Mesenchymal stem cell (in vitro differentiated cells and primary cell): Measurements from ENCODE around the gene TSSC4.

Source experiments
- DNase-seq: peaks from one replicate; pipeline ENCODE4 v3.0.0-alpha.2; 2013
- H2AFZ ChIP-seq: one replicate; pipeline ENCODE4 v1.6.1; 2013; ENCODE audit warnings: low read depth, mild to moderate bottlenecking, control low read depth, inconsistent platforms, low read length, moderate library complexity
- H2AK5ac ChIP-seq: 2 replicates; pipeline ENCODE4 v1.6.1; 2013; ENCODE audit warnings: low read length, moderate library complexity, mild to moderate bottlenecking, inconsistent platforms; ENCODE audit not compliant: severe bottlenecking
- H2BK120ac ChIP-seq: one replicate; pipeline ENCODE4 v1.6.1; 2013; ENCODE audit warnings: low read depth, mild to moderate bottlenecking, inconsistent platforms, low read length, moderate library complexity
- H2BK12ac ChIP-seq, 2 experiments: one replicate each; pipeline ENCODE4 v1.6.1; 2013; ENCODE audit warnings: inconsistent platforms in 2 of 2, low read length in 2 of 2, mild to moderate bottlenecking in 2 of 2, moderate library complexity in 2 of 2, control low read depth in 1 of 2
- H2BK15ac ChIP-seq: one replicate; pipeline ENCODE4 v1.6.1; 2013; ENCODE audit warnings: mild to moderate bottlenecking, low read depth, inconsistent platforms; ENCODE audit not compliant: poor library complexity, severe bottlenecking
- H2BK5ac ChIP-seq: 2 replicates; pipeline ENCODE4 v1.6.1; 2013; ENCODE audit warnings: low read depth, mild to moderate bottlenecking, low read length, control low read depth, inconsistent platforms; ENCODE audit not compliant: poor library complexity, severe bottlenecking
- H3K14ac ChIP-seq, 2 experiments: one replicate each; pipeline ENCODE4 v1.6.1; 2013; ENCODE audit warnings: inconsistent platforms in 2 of 2, low read length in 2 of 2, control low read depth in 1 of 2, mild to moderate bottlenecking in 1 of 2, moderate library complexity in 1 of 2
- H3K18ac ChIP-seq, 2 experiments: one replicate each; pipeline ENCODE4 v1.6.1; 2013; ENCODE audit warnings: inconsistent platforms in 2 of 2, low read length in 2 of 2, control low read depth in 1 of 2, low read depth in 1 of 2, mild to moderate bottlenecking in 1 of 2
- H3K23ac ChIP-seq, 2 experiments: one replicate each; pipeline ENCODE4 v1.6.1; 2013; ENCODE audit warnings: inconsistent platforms in 2 of 2, low read length in 2 of 2, mild to moderate bottlenecking in 2 of 2, moderate library complexity in 2 of 2, control low read depth in 1 of 2
- H3K27ac ChIP-seq: 2 replicates; pipeline ENCODE4 v1.5.1; 2013; ENCODE audit warnings: mild to moderate bottlenecking, moderate library complexity, low read length, control low read depth, inconsistent platforms; ENCODE audit not compliant: poor library complexity, severe bottlenecking
- H3K27me3 ChIP-seq, 2 experiments: 2 replicates each; pipeline versions ENCODE4 v1.6.1 to v1.7.0; 2013; ENCODE audit warnings: low read length in 2 of 2, mild to moderate bottlenecking in 2 of 2, moderate library complexity in 2 of 2, control low read depth in 1 of 2, inconsistent platforms in 1 of 2; ENCODE audit not compliant: control insufficient read depth in 1 of 2, insufficient read depth in 1 of 2
- H3K36me3 ChIP-seq, 2 experiments: 2 replicates each; pipeline versions ENCODE4 v1.6.1 to v1.7.0; 2013; ENCODE audit warnings: low read length in 2 of 2, control low read depth in 1 of 2, inconsistent platforms in 1 of 2, low read depth in 1 of 2, mild to moderate bottlenecking in 1 of 2; ENCODE audit not compliant: insufficient read depth in 2 of 2, control insufficient read depth in 1 of 2
- H3K4ac ChIP-seq, 2 experiments: one replicate each; pipeline ENCODE4 v1.6.1; 2013; ENCODE audit warnings: inconsistent platforms in 2 of 2, low read length in 2 of 2, mild to moderate bottlenecking in 2 of 2, moderate library complexity in 2 of 2, control low read depth in 1 of 2, low read depth in 1 of 2
- H3K4me1 ChIP-seq: 2 replicates; pipeline ENCODE4 v1.6.1; 2013; ENCODE audit warnings: low read depth, low read length, control low read depth; ENCODE audit not compliant: control insufficient read depth, insufficient read depth
- H3K4me2 ChIP-seq: 2 replicates; pipeline ENCODE4 v1.6.1; 2013; ENCODE audit warnings: low read length, mild to moderate bottlenecking, inconsistent platforms; ENCODE audit not compliant: poor library complexity, severe bottlenecking
- H3K4me3 ChIP-seq, 2 experiments: 2 replicates each; pipeline versions ENCODE4 v1.5.1 to v1.7.0; 2013; ENCODE audit warnings: low read length in 2 of 2, mild to moderate bottlenecking in 2 of 2, control low read depth in 1 of 2, low read depth in 1 of 2; ENCODE audit not compliant: insufficient read depth in 1 of 2
- H3K79me1 ChIP-seq: replicated peaks from 2 replicates; pipeline ENCODE4 v1.6.1; 2013; ENCODE audit warnings: mild to moderate bottlenecking, control low read depth, low read length, inconsistent platforms; ENCODE audit not compliant: poor library complexity, severe bottlenecking
- H3K9ac ChIP-seq: 2 replicates; pipeline ENCODE4 v1.7.0; 2013; ENCODE audit warnings: mild to moderate bottlenecking, low read length, moderate library complexity
- H3K9me3 ChIP-seq: 2 replicates; pipeline ENCODE4 v1.7.0; 2013; ENCODE audit warnings: mild to moderate bottlenecking, low read length; ENCODE audit not compliant: control insufficient read depth
- H4K8ac ChIP-seq: one replicate; pipeline ENCODE4 v1.6.1; 2013; ENCODE audit warnings: inconsistent platforms, mild to moderate bottlenecking, low read length, moderate library complexity
- H4K91ac ChIP-seq: one replicate; pipeline ENCODE4 v1.6.1; 2013; ENCODE audit warnings: mild to moderate bottlenecking, low read length, inconsistent platforms
- WGBS: methylation state at CpG from one replicate; pipeline ENCODE4 v1.1.7; 2013; ENCODE audit warnings: mixed read lengths; 5-methylcytosine and 5-hydroxymethylcytosine counted together

TSSC4 gene

GRCh38 chr11:2445746-2446551 is 45.4 kb downstream of the TSSC4 start:
- no peak overlapping the region for H2BK120ac ChIP-seq
- H3K4ac ChIP-seq, result no peak overlapping the region
- no peak overlapping the region for H2AFZ ChIP-seq
- no peak overlapping the region for H3K4me2 ChIP-seq
- 61% methylated on average over 23 of the region's 23 CpGs for WGBS
- peaks cover 9% of the 10 kb centered on the region for H3K4me1 ChIP-seq
- no peak overlapping the region for H2AK5ac ChIP-seq
- no peak overlapping the region for H3K14ac ChIP-seq
- no peak overlapping the region for H2BK15ac ChIP-seq
- no peak overlapping the region for H4K8ac ChIP-seq
- no peaks in the 10 kb centered on the region for H3K36me3 ChIP-seq
- H4K91ac ChIP-seq, result no peak overlapping the region
- no peak overlapping the region for H3K23ac ChIP-seq
- no peaks in the 10 kb centered on the region for H3K79me1 ChIP-seq
- no peak overlapping the region for H2BK5ac ChIP-seq
- no peak for DNase-seq
- no peak overlapping the region for H3K4me3 ChIP-seq
- H3K27ac ChIP-seq, result no peak overlapping the region
- H3K18ac ChIP-seq, result no peak overlapping the region
- no peak overlapping the region for H3K9ac ChIP-seq
- no peak overlapping the region for H2BK12ac ChIP-seq
- H3K9me3 ChIP-seq, result no peaks in the 10 kb centered on the region
- H3K27me3 ChIP-seq, result peaks cover 77 to 78% of the 10 kb centered on the region in 2 experiments

- no peak overlapping the region for H2AFZ ChIP-seq
- H3K18ac ChIP-seq, result no peak overlapping the region
- DNase-seq, result no peak
- no peak overlapping the region for H2BK5ac ChIP-seq
- no peak overlapping the region for H2BK120ac ChIP-seq
- peaks cover 9% of the 10 kb centered on the region for H3K4me1 ChIP-seq
- H2BK15ac ChIP-seq, result no peak overlapping the region
- no peak overlapping the region for H3K27ac ChIP-seq
- H3K4me3 ChIP-seq, result peak overlapping the region in 1 of 2 experiments; percentile 11
- 85% methylated on average over 12 of the region's 15 CpGs for WGBS
- no peak overlapping the region for H3K9ac ChIP-seq
- no peak overlapping the region for H4K8ac ChIP-seq
- H3K4ac ChIP-seq, result no peak overlapping the region
- no peak overlapping the region for H4K91ac ChIP-seq
- no peaks in the 10 kb centered on the region for H3K79me1 ChIP-seq
- H3K36me3 ChIP-seq, result no peaks in the 10 kb centered on the region
- H3K23ac ChIP-seq, result no peak overlapping the region
- H3K9me3 ChIP-seq, result no peaks in the 10 kb centered on the region
- no peak overlapping the region for H2BK12ac ChIP-seq
- H3K14ac ChIP-seq, result no peak overlapping the region
- H3K4me2 ChIP-seq, result no peak overlapping the region
- peaks cover 80 to 81% of the 10 kb centered on the region in 2 experiments for H3K27me3 ChIP-seq
- H2AK5ac ChIP-seq, result no peak overlapping the region
Measured at GRCh38 chr11:2446590-2447252, 46.2 kb downstream of the TSSC4 start.

GRCh38 chr11:2447253-2447950 is 46.9 kb downstream of the TSSC4 start:
- Histone ChIP-seq H3K14ac (no peak overlapping the region), H3K27ac (no peak overlapping the region), H2BK120ac (no peak overlapping the region), H3K4me2 (no peak overlapping the region), H4K91ac (no peak overlapping the region), H3K4ac (no peak overlapping the region), H3K27me3 (peaks cover 81 to 86% of the 10 kb centered on the region in 2 experiments), H3K9ac (no peak overlapping the region), H3K79me1 (no peaks in the 10 kb centered on the region), H2AK5ac (no peak overlapping the region), H2BK5ac (no peak overlapping the region), H3K23ac (no peak overlapping the region), H3K4me3 (no peak overlapping the region), H3K4me1 (peaks cover 9% of the 10 kb centered on the region), H4K8ac (no peak overlapping the region), H3K18ac (no peak overlapping the region), H2AFZ (no peak overlapping the region), H3K36me3 (no peaks in the 10 kb centered on the region), H3K9me3 (no peaks in the 10 kb centered on the region), H2BK12ac (no peak overlapping the region), H2BK15ac (no peak overlapping the region)
- WGBS, result 76% methylated on average over 12 of the region's 12 CpGs
- no peak for DNase-seq
